Hindlimb muscle (tissue), 1 donor: Measurements from ENCODE around the gene EFCAB8. TPM values are rescaled to one million over a fixed set of nuclear protein-coding genes. Genes with fewer than 3 reads are reported as not detected.
A peak's percentile ranks its signal among the peaks of the same experiment; 100 is the strongest.
"Not testable (repeated sequence)": the region's sequence is repeated elsewhere in the genome, so short reads cannot be mapped to it uniquely, and the experiment has no call there.

Experiments
- DNase-seq: peaks from one replicate; pipeline ENCODE4 v3.0.0-alpha.2; 2013
- polyA plus RNA-seq: library from polyadenylated mRNA; unstranded; fragments of 120-200 nt; gene quantifications from one replicate; pipeline ENCODE4 v1.2.1, GENCODE V29; 2013; ENCODE audit not compliant: insufficient read length

Gene EFCAB8
- polyA plus RNA-seq, 1 donor, result 0.15 TPM

DNA sequence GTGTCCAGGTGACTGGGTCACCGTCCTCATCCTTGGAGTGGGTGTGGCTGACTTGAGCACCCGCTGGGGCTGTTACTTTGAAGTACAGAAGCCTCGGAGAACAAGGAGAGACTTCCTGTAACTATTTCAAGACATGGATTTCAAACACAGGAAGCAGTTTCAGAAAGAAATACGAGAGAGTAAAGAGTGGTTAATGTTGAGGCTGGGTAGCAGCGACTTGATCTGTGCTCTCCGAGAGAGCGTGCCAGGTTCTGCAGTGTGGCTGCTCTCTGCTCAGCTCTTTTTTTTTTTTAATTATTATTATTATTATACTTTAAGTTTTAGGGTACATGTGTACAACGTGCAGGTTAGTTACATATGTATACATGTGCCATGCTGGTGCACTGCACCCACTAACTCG is 17.5 kb upstream of the EFCAB8 start:
- no peak for DNase-seq

DNA sequence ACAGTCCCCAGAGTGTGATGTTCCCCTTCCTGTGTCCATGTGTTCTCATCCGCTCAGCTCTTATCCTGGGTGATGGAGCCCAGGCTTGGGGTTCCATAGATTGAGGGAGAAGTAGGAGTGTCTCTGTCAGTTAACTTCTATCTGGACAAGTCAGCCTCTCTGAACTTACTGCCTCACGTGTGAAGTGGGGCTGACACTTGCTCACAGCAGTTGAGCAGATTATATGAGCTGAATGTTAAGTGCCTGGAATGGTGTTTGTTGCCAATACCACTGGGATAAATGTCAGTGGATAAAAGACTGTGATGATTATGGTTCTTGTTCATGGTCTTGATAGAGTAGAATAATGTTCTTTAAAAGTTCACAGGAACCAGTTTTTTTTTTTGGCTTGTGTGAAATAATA is 17.1 kb upstream of the EFCAB8 start:
- DNase-seq, result no peak

DNA sequence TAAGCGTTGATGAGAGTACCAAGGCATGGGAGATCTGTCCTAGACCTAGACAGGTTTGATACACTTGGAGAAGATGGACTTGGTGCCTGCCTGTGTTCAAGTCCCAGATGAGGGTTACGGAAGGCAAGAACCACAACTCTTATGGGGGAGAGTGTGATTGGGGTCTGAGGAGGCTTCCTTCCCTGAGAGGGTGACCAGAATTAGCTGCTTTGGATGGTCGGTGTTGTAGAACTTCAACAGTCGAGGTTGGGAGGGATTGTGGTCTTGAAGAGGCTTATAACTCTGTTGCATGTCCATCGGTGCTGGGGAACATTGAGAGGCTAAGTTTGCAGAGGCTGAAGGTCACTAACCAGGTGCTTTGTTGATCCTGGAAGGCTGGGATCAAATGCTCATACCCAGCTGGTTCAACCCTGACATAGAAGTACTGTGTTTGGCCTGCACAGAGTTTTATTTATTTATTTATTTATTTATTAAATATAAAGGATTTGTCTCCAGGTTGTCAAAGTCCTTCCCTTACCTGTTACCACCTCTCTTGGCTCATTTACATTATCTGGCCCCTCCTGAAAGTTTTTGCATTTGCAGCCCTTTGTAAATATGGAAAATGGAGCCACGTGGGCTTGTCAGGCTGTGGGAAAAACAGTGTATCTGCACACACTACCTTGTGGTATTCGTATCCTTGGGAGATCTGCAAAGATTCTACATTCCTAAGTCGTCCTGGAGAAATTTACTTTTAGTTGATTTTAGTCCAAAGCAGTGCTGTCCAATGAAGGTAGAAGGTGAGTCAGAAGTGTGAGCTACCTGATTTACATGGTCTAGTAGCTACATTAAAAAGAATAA is 15.8 kb upstream of the EFCAB8 start:
- no peak for DNase-seq

DNA sequence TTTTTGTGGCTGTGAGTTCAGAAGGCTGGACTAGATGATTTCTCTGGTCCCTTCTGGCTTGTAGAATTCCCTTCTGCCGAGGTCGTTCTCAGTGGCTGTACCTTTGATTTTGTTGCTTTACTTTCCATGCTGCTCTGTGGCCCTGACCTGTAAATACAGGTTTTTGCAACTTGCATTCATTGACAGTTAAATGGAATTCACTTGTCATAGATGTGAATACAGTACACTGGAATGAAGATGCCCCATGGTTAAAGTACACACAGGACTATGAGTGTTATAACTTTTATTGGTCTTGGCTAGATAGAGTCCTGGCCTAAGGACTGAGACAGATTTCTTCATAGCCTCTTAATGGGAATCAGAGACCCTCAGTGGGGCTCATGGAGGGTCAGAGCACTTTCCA is 12.9 kb upstream of the EFCAB8 start:
- no peak for DNase-seq

DNA sequence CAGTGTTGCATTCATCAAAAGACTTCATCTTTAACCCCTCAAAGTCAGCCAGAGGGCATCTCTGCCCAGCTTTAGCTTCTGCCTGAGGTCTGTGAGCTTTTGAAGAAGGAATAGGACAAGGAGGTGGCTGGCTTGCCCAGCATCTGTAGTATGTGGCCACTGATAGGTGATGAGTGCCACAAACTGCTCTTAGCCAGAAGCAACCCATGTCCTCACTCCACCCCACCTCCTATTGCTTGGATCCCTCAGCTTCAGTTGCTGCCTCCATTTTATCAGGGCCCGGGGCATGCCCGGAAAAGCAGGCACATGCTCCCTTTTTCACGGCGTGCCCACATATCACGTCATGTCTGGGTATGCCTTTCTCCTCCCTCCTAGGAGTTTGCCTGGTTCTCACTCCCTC is 11.9 kb upstream of the EFCAB8 start:
- DNase-seq, result no peak

DNA sequence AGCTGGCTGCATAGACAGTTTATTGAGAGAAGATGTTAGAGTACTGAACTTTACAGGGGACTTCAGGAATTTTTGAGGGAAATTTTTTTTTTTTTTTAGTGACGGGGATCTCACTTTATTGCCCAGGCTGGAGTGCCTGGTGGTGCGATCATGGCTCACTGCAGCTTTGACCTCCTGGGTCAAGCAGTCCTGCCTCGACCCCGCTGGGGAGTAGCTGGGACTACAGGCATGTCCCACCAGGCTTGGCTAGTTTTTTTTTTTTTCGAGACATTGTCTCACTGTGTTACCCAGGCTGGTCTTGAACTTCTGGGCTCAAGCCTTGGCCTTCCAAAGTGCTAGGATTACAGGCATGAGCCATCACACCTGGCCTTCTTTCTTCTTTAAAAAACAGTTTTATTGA is 10.8 kb upstream of the EFCAB8 start:
- no peak for DNase-seq

DNA sequence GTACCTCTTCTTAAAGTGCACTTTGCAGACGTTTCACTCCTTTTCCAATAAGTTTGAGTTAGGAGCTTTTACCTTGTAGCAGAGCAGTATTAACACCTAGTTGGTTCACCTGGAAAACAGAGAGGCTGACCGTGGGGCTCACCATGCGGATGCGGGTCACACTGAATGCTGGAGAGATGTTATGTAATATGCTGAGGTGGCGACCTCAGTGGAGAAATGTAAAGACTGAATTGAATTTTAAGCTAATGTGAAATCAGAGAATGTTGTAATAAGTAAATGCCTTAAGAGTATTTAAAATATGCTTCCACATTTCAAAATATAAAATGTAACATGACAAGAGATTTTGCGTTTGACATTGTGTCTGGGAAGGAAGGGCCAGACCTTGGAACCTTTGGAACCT is 9.9 kb upstream of the EFCAB8 start:
- no peak for DNase-seq

DNA sequence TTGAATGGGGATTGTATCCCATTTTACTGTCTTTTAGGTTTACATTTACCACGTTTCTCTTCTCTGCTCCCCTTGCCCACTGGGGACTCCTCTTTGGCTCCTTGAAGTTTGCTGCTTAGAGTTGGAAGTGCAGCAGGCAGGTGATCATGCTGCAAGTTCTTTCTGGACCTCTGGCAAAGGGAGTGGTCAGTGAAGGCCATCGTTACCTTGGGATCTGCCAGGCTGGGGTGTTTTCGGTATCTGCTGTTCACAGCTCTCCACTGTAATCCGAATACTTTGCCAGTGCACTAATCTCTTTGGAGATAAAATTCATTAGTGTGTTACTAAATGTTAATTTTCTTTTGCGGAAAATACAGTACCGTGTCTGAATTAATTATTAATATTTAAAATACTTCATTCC is 9.1 kb upstream of the EFCAB8 start:
- no peak for DNase-seq

DNA sequence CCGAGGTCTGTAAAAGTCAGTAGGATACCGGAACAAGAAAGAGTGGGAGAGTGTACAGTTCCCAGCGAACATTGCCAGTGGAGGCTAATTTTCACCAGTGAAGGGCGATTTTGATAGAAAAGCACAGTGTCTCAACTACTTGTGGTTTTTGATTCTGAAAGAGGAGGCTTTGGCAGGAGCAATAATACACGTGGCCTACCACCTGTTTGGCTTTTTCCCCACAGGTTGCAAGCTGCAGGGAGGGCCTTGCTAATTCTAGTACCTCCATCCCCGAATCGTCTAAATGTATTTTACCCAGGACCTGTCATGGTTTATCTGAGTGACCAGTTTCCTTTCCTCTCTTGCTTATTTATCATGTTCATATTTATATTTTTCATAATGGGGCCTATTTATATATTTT is 3.3 kb upstream of the EFCAB8 start:
- DNase-seq, result no peak

DNA sequence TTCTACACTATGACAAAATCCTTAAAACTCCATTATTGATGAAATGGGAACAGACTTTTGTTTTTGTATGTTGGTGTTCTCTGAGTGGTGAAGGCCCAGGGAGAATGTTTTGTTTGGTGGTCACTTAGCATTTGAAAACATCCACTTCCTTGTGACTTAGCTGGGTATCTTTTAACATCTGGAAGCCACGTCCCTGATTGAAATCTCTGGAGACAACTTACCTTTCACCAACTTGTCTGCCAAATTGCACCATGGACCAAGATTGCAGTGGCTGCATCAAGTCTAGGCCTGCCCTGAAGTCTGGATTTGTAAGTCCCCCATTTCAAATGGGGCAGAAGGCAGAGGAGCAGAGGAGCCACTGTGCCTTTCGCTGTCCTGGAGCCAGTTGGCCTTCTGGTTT is 534 bp upstream of the EFCAB8 start:
- DNase-seq, result no peak

DNA sequence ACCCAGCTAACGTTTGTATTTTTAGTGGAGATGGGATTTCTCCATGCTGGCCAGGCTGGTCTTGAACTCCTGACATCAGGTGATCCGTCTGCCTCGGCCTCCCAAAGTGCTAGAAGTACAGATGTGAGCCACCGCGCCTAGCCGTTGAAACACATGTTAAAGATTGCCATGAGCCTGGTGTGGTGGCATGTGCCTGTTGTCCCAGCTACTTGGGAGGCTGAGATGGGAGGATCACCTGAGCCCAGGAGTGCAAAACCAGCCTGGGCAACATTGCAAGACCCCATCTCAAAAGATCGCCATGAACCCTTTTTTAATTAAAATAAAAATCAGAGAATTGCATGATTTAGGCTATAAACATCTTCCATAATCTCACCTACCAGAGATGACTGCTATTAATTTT is 2.7 kb downstream of the EFCAB8 start:
- no peak for DNase-seq

DNA sequence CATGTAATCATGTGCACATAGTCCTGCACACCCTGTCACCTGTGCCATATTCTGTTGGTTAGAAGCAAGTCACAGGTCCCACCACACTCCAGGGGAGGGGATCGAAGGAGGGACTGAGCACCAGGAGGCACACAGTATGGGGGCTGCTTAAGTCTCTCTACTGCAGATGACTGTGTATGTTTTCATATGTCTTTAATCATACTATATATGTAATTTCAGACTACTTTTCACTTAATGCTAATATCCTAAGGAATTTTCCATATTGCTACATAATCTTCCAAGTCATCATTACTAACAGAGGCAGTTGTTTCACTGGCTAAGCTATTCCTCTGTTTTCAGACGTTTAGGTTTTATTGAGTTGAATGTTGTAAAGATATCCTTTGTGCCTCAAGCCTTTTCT is 10.8 kb downstream of the EFCAB8 start:
- DNase-seq, result no peak

DNA sequence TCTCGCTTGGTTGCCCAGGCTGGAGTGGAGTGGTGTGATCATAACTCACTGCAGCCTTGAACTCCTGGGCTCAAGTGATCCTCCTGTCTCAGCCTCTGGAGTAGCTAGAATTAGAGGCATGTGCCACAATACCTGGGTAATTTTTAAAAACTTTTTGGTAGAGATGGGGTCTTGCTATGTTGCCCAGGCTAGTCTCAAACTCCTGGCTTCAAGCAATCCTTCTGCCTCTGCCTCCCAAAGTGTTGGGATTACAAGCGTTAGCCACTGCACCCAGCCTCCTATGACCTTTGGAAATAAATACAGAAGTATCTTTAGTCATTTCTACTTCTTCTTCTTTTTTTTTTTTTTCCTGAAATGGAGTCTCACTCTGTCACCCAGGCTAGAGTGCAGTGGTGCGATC is 11.8 kb downstream of the EFCAB8 start:
- not testable (repeated sequence) for DNase-seq

DNA sequence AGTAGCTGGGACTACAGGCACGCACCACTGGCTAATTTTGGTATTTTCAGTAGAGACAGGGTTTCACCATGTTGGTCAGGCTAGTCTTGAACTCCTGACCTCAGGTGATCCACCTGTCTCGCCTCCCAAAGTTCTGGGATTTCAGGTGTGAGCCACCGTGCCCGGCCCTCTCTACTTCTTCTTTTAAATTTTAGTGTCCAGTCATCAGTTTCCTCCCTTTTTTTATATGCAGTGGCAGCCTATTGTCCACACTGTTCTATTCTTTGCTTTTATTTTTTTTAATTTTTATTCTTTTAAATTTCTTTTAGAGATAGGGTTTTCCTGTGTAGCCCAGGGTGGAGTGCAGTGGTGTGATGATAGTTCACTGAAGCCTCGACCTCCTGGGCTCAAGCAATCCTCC is 12.3 kb downstream of the EFCAB8 start:
- no peak for DNase-seq

DNA sequence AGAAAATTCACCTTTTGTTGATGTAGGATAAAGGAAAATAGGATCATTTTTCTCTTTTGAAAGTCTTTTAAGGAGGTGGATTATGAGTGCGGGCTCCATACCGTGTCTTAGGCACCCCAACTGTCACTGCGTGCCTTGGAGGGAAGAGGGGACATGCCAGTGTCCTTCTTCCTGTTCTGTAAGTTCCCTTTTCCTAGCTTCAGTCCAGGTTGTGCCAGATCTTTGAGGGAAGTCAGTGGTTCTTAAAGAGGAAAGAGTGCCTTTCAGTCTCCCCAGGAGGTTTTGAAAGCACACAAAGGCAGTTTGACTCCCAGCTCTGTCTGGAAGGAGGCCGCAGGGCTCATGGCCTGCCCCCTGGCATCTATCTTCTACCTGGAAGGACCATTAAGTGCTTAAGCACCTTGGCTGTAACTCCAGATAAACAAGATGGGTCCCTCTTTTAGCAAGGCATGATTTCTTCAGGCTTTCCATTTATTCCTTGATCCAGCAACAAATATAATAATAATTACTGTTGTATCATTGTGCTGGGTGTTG is 13.0 kb downstream of the EFCAB8 start:
- DNase-seq, result no peak

DNA sequence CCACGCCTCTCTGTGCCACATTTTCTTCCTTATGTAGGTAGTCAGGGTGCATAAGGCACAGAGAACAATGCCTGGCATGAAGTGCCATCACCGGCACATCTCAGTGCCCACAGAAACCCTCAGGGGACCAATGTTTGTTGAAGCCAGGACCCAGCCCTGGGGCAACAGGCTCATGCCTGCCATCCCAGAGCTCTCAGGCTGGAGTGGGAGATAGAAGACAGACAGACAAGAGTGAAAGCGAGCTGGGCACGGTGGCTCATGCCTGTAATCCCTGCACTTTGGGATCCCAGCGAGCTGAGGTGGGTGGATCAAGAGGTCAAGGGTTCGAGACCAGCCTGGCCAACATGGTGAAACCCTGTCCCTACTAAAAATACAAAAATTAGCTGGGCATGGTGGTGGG is 13.5 kb downstream of the EFCAB8 start:
- DNase-seq, result no peak

DNA sequence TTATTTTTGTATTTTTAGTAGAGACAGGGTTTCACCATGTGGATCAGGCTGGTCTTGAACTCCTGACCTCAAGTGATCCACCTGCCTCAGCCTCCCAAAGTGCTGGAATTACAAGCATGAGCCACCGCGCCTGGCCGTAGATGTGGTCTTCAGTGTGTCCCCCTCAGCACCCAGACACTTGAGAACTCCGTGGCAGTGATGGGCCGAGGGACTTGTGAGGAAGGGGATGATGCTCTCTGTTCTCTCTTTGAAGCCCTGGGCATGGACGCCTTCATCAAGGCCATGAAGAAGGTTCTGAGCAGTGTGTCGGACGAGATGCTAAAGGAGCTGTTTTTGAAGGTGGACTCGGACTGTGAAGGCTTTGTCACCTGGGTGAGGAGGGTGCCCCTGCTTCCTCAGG is 16.9 kb downstream of the EFCAB8 start:
- DNase-seq, result no peak

DNA sequence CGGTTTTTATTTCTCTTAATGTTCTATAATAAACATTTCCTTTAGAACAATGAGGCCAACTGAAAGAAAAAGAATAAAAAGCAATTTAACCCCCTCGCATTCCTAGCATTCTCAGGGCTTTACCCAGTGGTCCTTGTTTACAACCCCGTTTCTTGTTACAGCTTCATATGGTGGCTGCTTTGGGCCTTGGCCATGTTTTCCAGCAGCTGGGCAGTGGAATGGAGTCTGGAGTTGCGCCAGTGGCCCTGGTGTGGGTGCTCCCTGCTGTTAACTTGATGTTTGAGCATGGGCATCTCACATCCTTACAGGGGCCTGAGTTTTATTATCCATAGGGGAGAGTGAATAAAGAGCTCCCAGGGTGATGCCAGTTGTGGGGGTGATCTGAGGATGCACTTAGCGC is 18.8 kb downstream of the EFCAB8 start:
- peak; percentile 22 for DNase-seq

DNA sequence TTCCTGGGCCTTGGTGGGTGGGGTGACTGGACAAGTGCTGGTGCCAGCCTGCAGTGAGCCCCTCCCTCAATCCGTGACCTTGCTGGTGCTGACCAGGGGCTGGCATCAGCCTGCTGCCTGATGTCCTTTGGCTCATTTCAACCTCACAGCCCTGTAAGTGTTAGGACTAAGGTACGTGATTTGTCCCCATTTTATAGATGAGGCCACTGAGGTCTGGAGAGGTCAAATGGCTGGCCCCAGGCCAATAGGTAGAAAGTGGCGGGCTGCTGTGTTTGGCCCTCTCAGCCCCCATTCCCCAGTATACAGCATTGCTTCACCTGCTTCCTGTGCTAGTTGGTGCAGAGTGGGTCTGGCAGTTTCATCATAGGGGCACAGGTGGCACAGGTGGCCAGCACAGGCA is 20.1 kb downstream of the EFCAB8 start:
- DNase-seq, result no peak

DNA sequence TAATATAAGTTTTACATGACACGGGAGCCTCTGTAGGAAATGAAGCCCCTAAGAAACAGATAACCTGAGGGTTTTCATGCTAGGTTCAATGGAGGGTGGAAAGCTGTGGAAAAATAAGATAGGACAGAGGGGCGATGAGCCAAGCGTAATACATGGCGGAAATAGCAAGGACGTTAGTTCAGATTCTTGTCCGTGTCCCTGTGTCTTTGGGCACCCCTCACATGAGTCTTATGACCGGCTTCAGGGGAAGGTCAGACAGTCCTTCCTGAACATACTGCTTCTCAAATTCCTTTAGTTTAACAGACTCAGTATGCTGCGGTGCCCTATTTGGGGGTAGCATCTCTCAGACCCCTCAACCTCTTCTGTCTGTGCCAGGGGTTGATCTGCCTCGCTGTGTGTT is 20.8 kb downstream of the EFCAB8 start:
- no peak for DNase-seq

DNA sequence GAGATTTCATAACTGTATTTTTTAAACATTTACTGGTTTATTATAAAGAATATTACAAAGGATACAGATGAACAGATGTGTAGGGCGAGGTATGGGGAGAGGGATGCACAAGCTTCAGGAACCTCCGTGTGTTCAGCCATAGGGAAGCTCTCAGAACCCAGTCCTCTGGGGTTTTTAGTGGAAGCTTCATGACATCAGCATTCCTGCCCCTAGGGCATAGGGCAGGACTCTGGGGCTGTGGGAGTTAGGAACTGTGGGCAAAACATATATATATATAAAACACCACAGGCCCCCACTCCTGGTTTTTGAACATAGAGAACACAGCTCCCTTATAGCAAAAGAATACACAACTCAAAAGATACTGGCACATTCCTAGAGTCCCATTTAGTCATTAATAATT is 21.9 kb downstream of the EFCAB8 start:
- no peak for DNase-seq

DNA sequence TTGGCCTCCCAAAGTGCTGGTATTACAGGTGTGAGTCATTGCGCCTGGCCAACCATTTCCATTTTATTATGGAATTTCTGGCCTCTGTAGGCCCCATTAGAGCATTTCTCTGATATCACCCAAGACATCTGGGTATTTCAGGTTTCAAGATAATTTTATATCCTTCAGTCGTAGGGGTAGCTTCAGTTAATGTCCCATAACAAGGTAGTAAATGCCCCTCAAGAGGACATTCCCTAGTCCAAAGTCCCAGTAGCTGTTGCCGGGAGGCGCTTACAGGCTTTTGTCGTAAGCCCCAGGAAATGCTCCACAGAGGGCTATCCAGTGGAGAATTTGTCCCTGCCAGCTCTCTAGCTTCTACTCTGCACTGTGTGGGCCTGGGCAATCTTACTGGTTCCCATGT is 24.4 kb downstream of the EFCAB8 start:
- DNase-seq, result no peak

DNA sequence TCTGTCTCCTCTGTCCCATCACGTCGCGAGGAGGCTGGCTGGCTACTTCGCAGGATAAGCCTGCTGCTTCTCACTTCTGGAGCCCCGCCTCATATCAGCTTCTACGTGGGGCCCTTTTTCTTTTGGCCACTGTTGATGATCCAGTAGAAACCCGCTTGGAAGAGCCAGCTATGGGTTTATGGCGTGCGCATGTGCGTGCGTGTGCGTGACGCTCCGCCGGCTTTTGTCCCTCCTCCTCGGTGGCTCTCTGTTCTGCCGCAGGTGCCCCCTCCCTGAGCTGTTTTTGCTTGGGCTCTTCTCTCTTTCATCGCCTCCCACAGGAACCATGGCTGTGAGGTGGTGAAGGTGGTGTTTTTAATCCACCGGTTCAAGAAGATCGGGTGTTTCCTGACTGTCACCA is 26.5 kb downstream of the EFCAB8 start:
- DNase-seq, result no peak

DNA sequence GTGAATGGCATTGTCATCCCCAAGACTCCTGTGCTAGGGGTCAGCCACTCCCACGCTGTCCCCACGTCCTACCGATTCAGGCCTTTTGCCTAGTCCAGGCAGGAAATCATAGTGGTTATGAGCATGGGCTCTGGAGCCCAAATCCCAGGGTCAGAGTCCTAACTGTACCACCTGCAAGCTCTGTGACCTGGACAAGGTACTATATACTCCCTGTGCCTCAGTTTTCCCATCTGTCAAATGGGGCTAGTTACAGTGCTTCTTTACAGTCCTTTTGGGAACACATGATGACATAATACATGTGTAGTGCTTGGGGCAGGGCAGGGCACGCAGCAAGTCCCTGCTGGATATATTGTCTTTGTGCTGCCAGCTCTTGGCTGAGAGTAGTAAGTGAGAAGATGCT is 27.2 kb downstream of the EFCAB8 start:
- DNase-seq, result no peak

DNA sequence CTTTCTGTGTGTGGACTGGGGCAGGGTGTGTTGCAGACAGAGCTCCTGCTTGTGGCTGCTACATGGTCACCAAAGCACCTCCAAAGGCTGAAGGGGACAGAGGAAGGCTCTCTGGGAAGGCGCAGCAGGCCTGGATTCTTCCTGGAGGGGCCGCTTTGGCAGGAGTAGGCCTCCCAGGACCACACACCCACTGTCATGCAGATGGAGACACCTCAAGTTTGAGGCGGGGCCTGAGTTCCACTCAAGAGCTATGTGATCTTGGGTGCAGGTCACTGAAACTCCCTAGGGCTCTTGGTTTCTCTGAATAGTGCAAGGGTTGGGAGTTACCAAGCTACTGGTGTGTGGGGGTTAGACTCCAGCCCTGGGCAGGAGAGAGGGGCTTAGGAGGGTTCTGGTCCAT is 27.9 kb downstream of the EFCAB8 start:
- DNase-seq, result no peak
